Measurements from ENCODE around the gene TRIM24.
"Not testable (repeated sequence)": the region's sequence is repeated elsewhere in the genome, so short reads cannot be mapped to it uniquely, and the experiment has no call there.

TRIM24 gene

GRCh38 chr7:138514044-138514443 is 54.0 kb downstream of the TRIM24 start:
- Histone ChIP-seq H3K36me3 (ENCODE audit: insufficient read depth, low read length) (peaks cover 87% of the 10 kb centered on the region), H2AFZ (ENCODE audit: low read depth, low read length) (no peak overlapping the region), H3K27me3 (ENCODE audit: insufficient read depth, low read length) (no peaks in the 10 kb centered on the region), H3K4me1 (ENCODE audit: insufficient read depth, low read length) (no peaks in the 10 kb centered on the region), H3K9me3 (ENCODE audit: low read length) (peaks cover 23% of the 10 kb centered on the region), H3K4me3 (ENCODE audit: low read length) (no peak overlapping the region)

- Histone ChIP-seq H3K4me1 (ENCODE audit: insufficient read depth, low read length) (no peaks in the 10 kb centered on the region), H3K36me3 (ENCODE audit: insufficient read depth, low read length) (peaks cover 92% of the 10 kb centered on the region), H2AFZ (ENCODE audit: low read depth, low read length) (no peak overlapping the region), H3K27me3 (ENCODE audit: insufficient read depth, low read length) (no peaks in the 10 kb centered on the region), H3K9me3 (ENCODE audit: low read length) (peaks cover 23% of the 10 kb centered on the region), H3K4me3 (ENCODE audit: low read length) (no peak overlapping the region)
These were observed 55.0 kb downstream of the TRIM24 start for GRCh38 chr7:138515001-138515528.

- no peaks in the 10 kb centered on the region for H3K27me3 ChIP-seq (ENCODE audit: insufficient read depth, low read length)
- peaks cover 91% of the 10 kb centered on the region for H3K36me3 ChIP-seq (ENCODE audit: insufficient read depth, low read length)
- no peak overlapping the region for H3K4me3 ChIP-seq (ENCODE audit: low read length)
- H3K9me3 ChIP-seq (ENCODE audit: low read length): peaks cover 3% of the 10 kb centered on the region
- H2AFZ ChIP-seq (ENCODE audit: low read depth, low read length): no peak overlapping the region
- no peaks in the 10 kb centered on the region for H3K4me1 ChIP-seq (ENCODE audit: insufficient read depth, low read length)
These were observed 59.2 kb downstream of the TRIM24 start for GRCh38 chr7:138519061-138519798.

GRCh38 chr7:138520742-138521141 is 60.7 kb downstream of the TRIM24 start:
- Histone ChIP-seq H3K36me3 (ENCODE audit: insufficient read depth, low read length) (peaks cover 90% of the 10 kb centered on the region), H3K4me1 (ENCODE audit: insufficient read depth, low read length) (no peaks in the 10 kb centered on the region), H3K4me3 (ENCODE audit: low read length) (no peak overlapping the region), H3K27me3 (ENCODE audit: insufficient read depth, low read length) (no peaks in the 10 kb centered on the region), H3K9me3 (ENCODE audit: low read length) (peaks cover 4% of the 10 kb centered on the region), H2AFZ (ENCODE audit: low read depth, low read length) (no peak overlapping the region)

GRCh38 chr7:138521837-138522461 is 61.9 kb downstream of the TRIM24 start:
- no peak overlapping the region for H3K4me3 ChIP-seq (ENCODE audit: low read length)
- no peaks in the 10 kb centered on the region for H3K27me3 ChIP-seq (ENCODE audit: insufficient read depth, low read length)
- no peaks in the 10 kb centered on the region for H3K4me1 ChIP-seq (ENCODE audit: insufficient read depth, low read length)
- peaks cover 8% of the 10 kb centered on the region for H3K9me3 ChIP-seq (ENCODE audit: low read length)
- H2AFZ ChIP-seq (ENCODE audit: low read depth, low read length): no peak overlapping the region
- H3K36me3 ChIP-seq (ENCODE audit: insufficient read depth, low read length): peaks cover 92% of the 10 kb centered on the region

GRCh38 chr7:138524259-138524658 is 64.2 kb downstream of the TRIM24 start:
- Histone ChIP-seq H3K4me3 (ENCODE audit: low read length) (no peak overlapping the region), H2AFZ (ENCODE audit: low read depth, low read length) (no peak overlapping the region), H3K36me3 (ENCODE audit: insufficient read depth, low read length) (peaks cover 92% of the 10 kb centered on the region), H3K27me3 (ENCODE audit: insufficient read depth, low read length) (no peaks in the 10 kb centered on the region), H3K4me1 (ENCODE audit: insufficient read depth, low read length) (no peaks in the 10 kb centered on the region), H3K9me3 (ENCODE audit: low read length) (peaks cover 19% of the 10 kb centered on the region)

GRCh38 chr7:138525757-138526156 is 65.7 kb downstream of the TRIM24 start:
- Histone ChIP-seq H3K4me1 (ENCODE audit: insufficient read depth, low read length) (no peaks in the 10 kb centered on the region), H3K36me3 (ENCODE audit: insufficient read depth, low read length) (peaks cover 91% of the 10 kb centered on the region), H3K4me3 (ENCODE audit: low read length) (no peak overlapping the region), H3K9me3 (ENCODE audit: low read length) (peaks cover 24% of the 10 kb centered on the region), H2AFZ (ENCODE audit: low read depth, low read length) (no peak overlapping the region), H3K27me3 (ENCODE audit: insufficient read depth, low read length) (no peaks in the 10 kb centered on the region)

GRCh38 chr7:138527746-138528223 is 67.7 kb downstream of the TRIM24 start:
- Histone ChIP-seq H3K36me3 (ENCODE audit: insufficient read depth, low read length) (peaks cover 76% of the 10 kb centered on the region), H3K27me3 (ENCODE audit: insufficient read depth, low read length) (no peaks in the 10 kb centered on the region), H3K4me3 (ENCODE audit: low read length) (no peak overlapping the region), H3K9me3 (ENCODE audit: low read length) (peaks cover 25% of the 10 kb centered on the region), H3K4me1 (ENCODE audit: insufficient read depth, low read length) (no peaks in the 10 kb centered on the region), H2AFZ (ENCODE audit: low read depth, low read length) (no peak overlapping the region)

- H3K4me3 ChIP-seq (ENCODE audit: low read length); H3K27me3 ChIP-seq (ENCODE audit: insufficient read depth, low read length); H3K4me1 ChIP-seq (ENCODE audit: insufficient read depth, low read length); H3K9me3 ChIP-seq (ENCODE audit: low read length); H2AFZ ChIP-seq (ENCODE audit: low read depth, low read length): not testable (repeated sequence)
- H3K36me3 ChIP-seq (ENCODE audit: insufficient read depth, low read length): peaks cover 55% of the 10 kb centered on the region
These were observed 76.8 kb downstream of the TRIM24 start for GRCh38 chr7:138536833-138537232.

- no peaks in the 10 kb centered on the region for H3K27me3 ChIP-seq (ENCODE audit: insufficient read depth, low read length)
- no peak overlapping the region for H2AFZ ChIP-seq (ENCODE audit: low read depth, low read length)
- H3K36me3 ChIP-seq (ENCODE audit: insufficient read depth, low read length): peaks cover 70% of the 10 kb centered on the region
- H3K4me1 ChIP-seq (ENCODE audit: insufficient read depth, low read length): no peaks in the 10 kb centered on the region
- peaks cover 6% of the 10 kb centered on the region for H3K9me3 ChIP-seq (ENCODE audit: low read length)
- no peak overlapping the region for H3K4me3 ChIP-seq (ENCODE audit: low read length)
These were observed 78.5 kb downstream of the TRIM24 start for GRCh38 chr7:138538518-138538917.

GRCh38 chr7:138538997-138539644 is 79.1 kb downstream of the TRIM24 start:
- H2AFZ ChIP-seq (ENCODE audit: low read depth, low read length): no peak overlapping the region
- H3K27me3 ChIP-seq (ENCODE audit: insufficient read depth, low read length): no peaks in the 10 kb centered on the region
- peaks cover 75% of the 10 kb centered on the region for H3K36me3 ChIP-seq (ENCODE audit: insufficient read depth, low read length)
- no peaks in the 10 kb centered on the region for H3K4me1 ChIP-seq (ENCODE audit: insufficient read depth, low read length)
- no peak overlapping the region for H3K4me3 ChIP-seq (ENCODE audit: low read length)
- peaks cover 6% of the 10 kb centered on the region for H3K9me3 ChIP-seq (ENCODE audit: low read length)

GRCh38 chr7:138542183-138542582 is 82.1 kb downstream of the TRIM24 start:
- Histone ChIP-seq H3K36me3 (ENCODE audit: insufficient read depth, low read length) (peaks cover 94% of the 10 kb centered on the region), H2AFZ (ENCODE audit: low read depth, low read length) (no peak overlapping the region), H3K9me3 (ENCODE audit: low read length) (peaks cover 4% of the 10 kb centered on the region), H3K4me1 (ENCODE audit: insufficient read depth, low read length) (no peaks in the 10 kb centered on the region), H3K4me3 (ENCODE audit: low read length) (no peak overlapping the region), H3K27me3 (ENCODE audit: insufficient read depth, low read length) (no peaks in the 10 kb centered on the region)

- Histone ChIP-seq H3K36me3 (ENCODE audit: insufficient read depth, low read length) (peaks cover 93% of the 10 kb centered on the region), H3K27me3 (ENCODE audit: insufficient read depth, low read length) (no peaks in the 10 kb centered on the region), H3K4me1 (ENCODE audit: insufficient read depth, low read length) (no peaks in the 10 kb centered on the region), H3K4me3 (ENCODE audit: low read length) (no peak overlapping the region), H2AFZ (ENCODE audit: low read depth, low read length) (no peak overlapping the region), H3K9me3 (ENCODE audit: low read length) (peaks cover 4% of the 10 kb centered on the region)
These were observed 83.7 kb downstream of the TRIM24 start for GRCh38 chr7:138543739-138544138.
